Metanephros (tissue), 2 donors: ENCODE data around the gene RPL27A. TPM values are rescaled to one million over a fixed set of nuclear protein-coding genes. Genes with fewer than 3 reads are reported as not detected.

Experiments used
- small RNA-seq: library from RNA; depleted of rRNA; stranded (forward); fragments of <200 nt; gene quantifications from one replicate; pipeline ENCODE3, GENCODE V24; 2014; ENCODE audit warnings: low replicate concordance
- total RNA-seq: library from RNA; depleted of rRNA; stranded (reverse); fragments of >200 nt; gene quantifications from one replicate; pipeline ENCODE4 v1.2.3, GENCODE V29; 2014

Gene RPL27A
- total RNA-seq: 1,146 TPM

DNA sequence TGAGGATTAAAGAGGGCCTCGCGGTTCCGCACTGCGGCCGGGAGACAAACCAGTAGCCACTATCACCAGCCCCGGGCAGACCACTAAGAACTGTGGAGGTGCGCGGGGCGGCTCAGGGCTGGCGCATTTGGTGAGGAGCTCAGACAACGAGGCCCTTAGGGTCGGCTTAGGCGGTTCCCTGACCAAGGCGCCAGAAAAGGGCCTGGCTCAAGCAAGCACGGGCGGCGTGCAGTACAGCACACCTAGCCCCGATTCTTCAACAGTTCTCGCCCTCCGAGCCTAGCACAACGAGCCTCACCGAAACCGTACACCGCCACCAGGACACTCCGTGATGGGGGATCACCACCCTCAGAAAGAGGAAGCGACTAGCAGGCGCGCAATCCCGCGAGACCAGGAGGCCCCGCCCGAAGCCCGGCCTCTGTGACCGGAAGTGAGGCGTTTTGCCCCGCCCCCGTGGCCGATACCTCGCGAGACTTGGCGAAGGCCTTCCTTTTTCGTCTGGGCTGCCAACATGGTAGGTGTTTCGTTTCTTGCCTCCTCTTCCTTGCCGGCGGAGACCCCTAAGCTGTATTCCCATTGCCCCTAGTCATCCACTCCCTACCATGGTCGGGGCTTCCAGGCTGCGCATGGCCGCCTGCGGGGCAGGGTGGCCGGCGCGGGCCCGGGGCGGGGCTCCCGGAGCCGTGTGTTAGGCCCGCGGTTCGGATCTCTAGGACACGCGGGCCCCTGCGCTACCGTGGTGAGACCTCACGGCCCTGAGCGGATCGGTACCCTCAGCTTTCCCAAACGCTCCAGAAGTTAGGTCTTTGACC lies at the start of gene RPL27A, which contains the start of gene TRIM66:
TSS of gene RPL27A (plus strand) at position 490 of the 812 bp plus-strand sequence. CDS start at position 512, 22 bp downstream.
TSS of gene TRIM66 (minus strand) at position 363 of the 812 bp plus-strand sequence. CDS start 10,391 bp downstream, outside the sequence.

Small RNAs within 50 kb of the gene (small RNA-seq; reads per million reads assigned to genes)
- gene SNORA3A (not detected), gene SNORA3B (3.4 reads per million, percentile 92 among the genes with 10 or more reads in this experiment)

Other genes with a start within 250 kb of the RPL27A start
- 10.7 TPM for gene STK33, start 88.6 kb upstream of the RPL27A start, total RNA-seq
- gene TRIM66, start 127 bp upstream of the RPL27A start, total RNA-seq: 8.1 TPM
- 19.4 TPM for gene AKIP1, start 228.4 kb downstream of the RPL27A start, total RNA-seq